Upper lobe of left lung (tissue), 4 donors: ENCODE data around the gene CHST11.

Source experiments
- CTCF ChIP-seq, 6 experiments: fragments of 450-650 bp in 4 of 6; fragments of 200-600 bp in 2 of 6; sonication (generic) in 2 of 6; IDR thresholded peaks; one replicate each; pipeline ENCODE4 v1.5.1; 2016 to 2019; ENCODE audit warnings: antibody characterized with exemption in 6 of 6
- POLR2A ChIP-seq, 4 donors: fragments of 450-650 bp; IDR thresholded peaks; one replicate each; pipeline ENCODE4 v1.5.1; 2016 to 2017; ENCODE audit warnings: antibody characterized with exemption in 4 of 4, mild to moderate bottlenecking in 2 of 4
- POLR2AphosphoS5 ChIP-seq, 2 donors: sonication (generic); formaldehyde crosslinking; IDR thresholded peaks; one replicate each; pipeline ENCODE4 v1.5.1; 2017; ENCODE audit warnings: antibody characterized with exemption in 2 of 2

- TF ChIP-seq POLR2A (IDR thresholded peaks at IDR 0.05) (no peak), CTCF (IDR thresholded peaks at IDR 0.05) (no peak), POLR2AphosphoS5 (IDR thresholded peaks at IDR 0.05) (no peak)
Observed at GRCh38 chr12:104506676-104507401, 50.1 kb downstream of the CHST11 start.
